Suprapubic skin (tissue), 2 donors: ENCODE results near the gene VSNL1.

Experiments used
- EP300 ChIP-seq: sonication (generic); formaldehyde crosslinking; IDR thresholded peaks from one replicate; pipeline ENCODE4 v1.6.1; 2017; ENCODE audit warnings: antibody characterized with exemption
- POLR2A ChIP-seq, 2 donors: fragments of 450-650 bp; IDR thresholded peaks; one replicate each; pipeline ENCODE4 v1.6.1; 2017; ENCODE audit warnings: antibody characterized with exemption in 2 of 2, mild to moderate bottlenecking in 2 of 2, moderate library complexity in 2 of 2

- TF ChIP-seq POLR2A (IDR thresholded peaks at IDR 0.05) (no peak), EP300 (no peak)
Observed at GRCh38 chr2:17519486-17519885, 21.0 kb upstream of the VSNL1 start.
